Omental fat pad (tissue), 4 donors: ENCODE data around the gene HPS4. TPM values are rescaled to one million over a fixed set of nuclear protein-coding genes. Genes with fewer than 3 reads are reported as not detected.
"Not testable (repeated sequence)": the region's sequence is repeated elsewhere in the genome, so short reads cannot be mapped to it uniquely, and the experiment has no call there.

Experiments used
- ATAC-seq: fragments of 150-250 bp; one replicate; pipeline ENCODE4 v1.9.1; 2016; ENCODE audit warnings: mild to moderate bottlenecking, moderate library complexity; ENCODE audit not compliant: low FRiP score
- DNase-seq: peaks from one replicate; pipeline ENCODE4 v3.0.0-alpha.2; 2019; ENCODE audit warnings: low spot score
- CTCF ChIP-seq, 3 donors: fragments of 450-650 bp; IDR thresholded peaks; one replicate each; pipeline ENCODE4 v1.5.1; 2016 to 2017; ENCODE audit warnings: antibody characterized with exemption in 3 of 3, mild to moderate bottlenecking in 3 of 3, moderate library complexity in 2 of 3
- total RNA-seq, 4 donors: library from RNA; depleted of rRNA; stranded (reverse); fragments of >200 nt; gene quantifications; one replicate each; pipeline ENCODE4 v1.1.0, GENCODE V29; 2016

HPS4 gene
- total RNA-seq, 4 donors from 2014 or later: 14.3 to 40.5 (median 24.2) TPM

GRCh38 chr22:26444777-26445176 is 38.8 kb downstream of the HPS4 start:
- DNase-seq (no peak), ATAC-seq (no peak)
- no peak for TF ChIP-seq CTCF (IDR thresholded peaks at IDR 0.05)

DNA sequence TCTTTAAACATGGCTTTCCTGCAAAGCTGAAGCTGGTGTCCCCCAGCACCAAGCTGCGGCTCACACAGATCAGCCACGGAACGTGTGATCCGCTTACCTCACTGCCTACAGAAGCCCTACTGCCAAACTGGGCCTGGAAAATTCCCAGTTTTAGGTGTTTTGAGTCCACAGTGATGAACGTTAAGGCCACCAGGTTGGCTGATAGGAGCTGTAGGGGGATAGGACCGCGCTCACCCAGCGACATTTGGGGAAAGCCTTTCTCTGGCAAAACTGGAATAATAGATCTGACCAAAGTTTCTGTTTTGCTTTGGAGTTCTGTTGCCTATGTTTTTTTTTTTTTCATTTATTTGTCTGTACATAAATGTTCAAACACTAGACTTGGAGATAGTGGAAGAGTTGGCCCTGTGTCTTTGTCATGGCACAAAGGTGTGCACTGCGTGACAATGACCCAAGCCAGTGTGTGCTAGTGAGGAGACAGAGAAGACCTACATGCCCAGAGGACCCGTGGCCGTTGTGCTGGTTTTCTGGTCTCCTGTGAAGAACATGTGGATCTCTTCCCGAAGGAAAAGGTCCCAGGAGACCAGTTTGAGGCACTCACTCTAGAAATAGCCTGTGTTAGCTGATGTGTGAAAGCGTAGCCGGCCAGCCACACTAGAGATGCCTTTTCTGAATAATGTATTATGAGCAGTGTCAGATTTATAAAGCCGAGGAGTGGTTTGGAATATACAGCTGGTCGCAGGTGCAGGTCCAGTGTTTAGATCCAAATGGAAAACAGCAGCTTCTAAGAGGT is 39.5 kb downstream of the HPS4 start:
- no peak for ATAC-seq
- no peak for TF ChIP-seq CTCF (IDR thresholded peaks at IDR 0.05)
- DNase-seq: no peak

- no peak for DNase-seq
- TF ChIP-seq CTCF (IDR thresholded peaks at IDR 0.05): no peak
- no peak for ATAC-seq
Observed at GRCh38 chr22:26442086-26442756, 41.4 kb downstream of the HPS4 start.

GRCh38 chr22:26439559-26439958 is 44.0 kb downstream of the HPS4 start:
- no peak for DNase-seq
- TF ChIP-seq CTCF (IDR thresholded peaks at IDR 0.05): no peak

GRCh38 chr22:26438776-26439175 is 44.8 kb downstream of the HPS4 start:
- ATAC-seq, DNase-seq: not testable (repeated sequence)

More at GRCh38 chr22:26439559-26439958, 44.0 kb downstream of the HPS4 start:
- no peak for ATAC-seq

- no peak for TF ChIP-seq CTCF (IDR thresholded peaks at IDR 0.05)
- ATAC-seq (no peak), DNase-seq (no peak)
Observed at GRCh38 chr22:26437694-26438392, 45.7 kb downstream of the HPS4 start.

DNA sequence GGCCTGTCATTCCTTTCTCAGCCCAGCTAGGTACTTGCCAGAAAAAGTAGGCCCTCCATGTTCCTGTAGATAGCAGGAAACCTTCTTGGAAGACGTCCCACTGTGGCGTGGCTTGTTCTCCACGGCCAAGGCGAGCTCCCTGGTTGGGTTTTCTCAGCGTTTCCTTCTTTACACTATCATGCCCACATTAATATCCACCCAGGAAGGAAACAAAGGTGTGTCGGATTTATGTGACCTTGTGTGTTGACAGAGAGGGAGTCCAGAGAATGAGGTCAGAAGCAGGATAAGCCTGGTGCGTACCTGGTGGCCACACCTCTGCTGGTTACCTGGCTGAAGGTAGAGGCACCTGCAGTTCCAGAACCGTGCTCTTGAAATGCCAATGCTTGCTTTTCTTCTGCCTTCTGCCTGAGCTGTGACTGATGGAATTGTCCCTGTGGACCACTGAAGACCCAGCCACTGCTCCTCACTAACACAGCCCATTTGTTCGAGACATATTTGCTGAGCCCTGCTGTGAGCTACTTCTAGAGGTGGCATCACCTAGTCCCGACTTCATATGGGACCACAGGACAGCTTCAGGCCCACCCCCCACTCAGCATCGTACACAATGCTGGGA is 46.6 kb downstream of the HPS4 start:
- no peak for TF ChIP-seq CTCF (IDR thresholded peaks at IDR 0.05)
- DNase-seq (no peak), ATAC-seq (no peak)
